WTC11 (cell line): Measurements from ENCODE around the gene DOK3. TPM values are rescaled to one million over a fixed set of nuclear protein-coding genes. Genes with fewer than 3 reads are reported as not detected.

Experiments
- ARID4B ChIP-seq: sonication (generic); formaldehyde crosslinking; IDR thresholded peaks from 2 replicates; pipeline ENCODE4 v1.8.0; 2023; ENCODE audit warnings: missing genetic modification reagents, mild to moderate bottlenecking, borderline replicate concordance
- ATF1 ChIP-seq: sonication (generic); formaldehyde crosslinking; IDR thresholded peaks from 2 replicates; pipeline ENCODE4 v1.8.1; 2023; ENCODE audit warnings: mild to moderate bottlenecking, moderate library complexity, missing genetic modification reagents
- CREB1 ChIP-seq: sonication (generic); formaldehyde crosslinking; IDR thresholded peaks from 2 replicates; pipeline ENCODE4 v1.8.0; 2023; ENCODE audit warnings: mild to moderate bottlenecking, missing genetic modification reagents
- E2F1 ChIP-seq: sonication (generic); formaldehyde crosslinking; IDR thresholded peaks from 2 replicates; pipeline ENCODE4 v1.8.0; 2022; ENCODE audit warnings: mild to moderate bottlenecking, missing genetic modification reagents
- ETV6 ChIP-seq: sonication (generic); formaldehyde crosslinking; IDR thresholded peaks from 2 replicates; pipeline ENCODE4 v1.8.1; 2022; ENCODE audit warnings: mild to moderate bottlenecking, missing genetic modification reagents
- FOXK1 ChIP-seq: sonication (generic); formaldehyde crosslinking; IDR thresholded peaks from 2 replicates; pipeline ENCODE4 v1.8.0; 2022; ENCODE audit warnings: mild to moderate bottlenecking, moderate library complexity, missing genetic modification reagents
- GTF2I ChIP-seq: fragments of 250-450 bp; sonication (Bioruptor Pico); conservative IDR thresholded peaks from 2 replicates; pipeline ENCODE4 v1.4.0; 2021; ENCODE audit warnings: mild to moderate bottlenecking
- HMGA2 ChIP-seq: fragments of 250-450 bp; sonication (Bioruptor Pico); IDR thresholded peaks from 2 replicates; pipeline ENCODE4 v1.4.0; 2021; ENCODE audit warnings: mild to moderate bottlenecking, moderate library complexity
- HMGXB4 ChIP-seq: sonication (generic); formaldehyde crosslinking; IDR thresholded peaks from 2 replicates; pipeline ENCODE4 v1.8.1; 2023; ENCODE audit warnings: mild to moderate bottlenecking, moderate library complexity, missing genetic modification reagents
- JAZF1 ChIP-seq: fragments of 250-450 bp; sonication (Bioruptor Pico); IDR thresholded peaks from 2 replicates; pipeline ENCODE4 v1.9.0; 2021; ENCODE audit warnings: moderate library complexity, mild to moderate bottlenecking, inconsistent platforms
- MXD4 ChIP-seq: fragments of 250-450 bp; sonication (Bioruptor Pico); IDR thresholded peaks from 2 replicates; pipeline ENCODE4 v1.8.0; 2021; ENCODE audit warnings: mild to moderate bottlenecking, moderate library complexity, borderline replicate concordance
- PRDM15 ChIP-seq: sonication (generic); formaldehyde crosslinking; IDR thresholded peaks from 2 replicates; pipeline ENCODE4 v1.8.0; 2022; ENCODE audit warnings: missing genetic modification reagents
- RELA ChIP-seq: sonication (generic); formaldehyde crosslinking; IDR thresholded peaks from 2 replicates; pipeline ENCODE4 v1.8.1; 2022; ENCODE audit warnings: missing genetic modification reagents, mild to moderate bottlenecking, borderline replicate concordance
- SOX15 ChIP-seq: fragments of 250-450 bp; sonication (Bioruptor Pico); IDR thresholded peaks from 2 replicates; pipeline ENCODE4 v1.9.0; 2021; ENCODE audit warnings: mild to moderate bottlenecking
- SP1 ChIP-seq: sonication (generic); formaldehyde crosslinking; conservative IDR thresholded peaks from 2 replicates; pipeline ENCODE4 v1.8.1; 2022; ENCODE audit warnings: missing genetic modification reagents
- TP53 ChIP-seq: sonication (generic); formaldehyde crosslinking; IDR thresholded peaks from 2 replicates; pipeline ENCODE4 v1.8.1; 2023; ENCODE audit warnings: mild to moderate bottlenecking, missing genetic modification reagents
- ZMAT4 ChIP-seq: fragments of 250-450 bp; sonication (Bioruptor Pico); IDR thresholded peaks from 2 replicates; pipeline ENCODE4 v1.9.0; 2021; ENCODE audit warnings: mild to moderate bottlenecking
- ZNF121 ChIP-seq: sonication (generic); formaldehyde crosslinking; IDR thresholded peaks from 2 replicates; pipeline ENCODE4 v1.8.0; 2023; ENCODE audit warnings: missing genetic modification reagents
- ZNF263 ChIP-seq: sonication (generic); formaldehyde crosslinking; IDR thresholded peaks from 2 replicates; pipeline ENCODE4 v1.8.1; 2022; ENCODE audit warnings: low read depth, mild to moderate bottlenecking, moderate library complexity, missing genetic modification reagents
- ZNF281 ChIP-seq: sonication (generic); formaldehyde crosslinking; IDR thresholded peaks from 2 replicates; pipeline ENCODE4 v1.8.0; 2023; ENCODE audit warnings: mild to moderate bottlenecking, missing genetic modification reagents
- ZNF512 ChIP-seq: sonication (generic); formaldehyde crosslinking; IDR thresholded peaks from 2 replicates; pipeline ENCODE4 v1.8.1; 2022; ENCODE audit warnings: missing genetic modification reagents, borderline replicate concordance
- total RNA-seq: library from RNA; stranded (reverse); gene quantifications from 3 replicates; pipeline ENCODE4 v1.2.3, GENCODE V29; 2021

The DOK3 gene
- total RNA-seq, 1 experiment from 2014 or later: 9.9 TPM

GRCh38 chr5:177472460-177473442, 36.9 kb downstream of the DOK3 start (continued):
- peak; percentile 79; the same call in 1 of the 2 replicates for TF ChIP-seq HMGXB4
- no peak for TF ChIP-seq HMGA2 (CRISPR knock-in tag)
- no peak for TF ChIP-seq ZNF512 (CRISPR knock-in tag)
- TF ChIP-seq ZNF263: no peak
- TF ChIP-seq JAZF1: no peak
- peak; percentile 35; the same call in 1 of the 2 replicates for TF ChIP-seq SP1 (CRISPR knock-in tag)
- no peak for TF ChIP-seq TP53
- TF ChIP-seq ZNF121 (CRISPR knock-in tag): no peak
- no peak for TF ChIP-seq ETV6 (CRISPR knock-in tag)
- peak; percentile 95 for TF ChIP-seq ZNF281 (CRISPR knock-in tag)
- no peak for TF ChIP-seq ATF1 (CRISPR knock-in tag)
- TF ChIP-seq SOX15 (CRISPR knock-in tag): no peak
- TF ChIP-seq RELA (CRISPR knock-in tag): no peak
- TF ChIP-seq ARID4B: no peak
- no peak for TF ChIP-seq ZMAT4 (CRISPR knock-in tag)
- TF ChIP-seq GTF2I (CRISPR knock-in tag): no peak
- no peak for TF ChIP-seq PRDM15 (CRISPR knock-in tag)
- no peak for TF ChIP-seq CREB1 (CRISPR knock-in tag)
- no peak for TF ChIP-seq MXD4 (CRISPR knock-in tag)
- no peak for TF ChIP-seq FOXK1 (CRISPR knock-in tag)
- TF ChIP-seq E2F1 (CRISPR knock-in tag): no peak
